Common myeloid progenitor, CD34-positive (primary cell): Measurements from ENCODE around the gene PNLIPRP2.

Experiments
- CTCF ChIA-PET: fragments of 350-600 bp; sonication (Branson Sonifier 250); formaldehyde crosslinking; loops from one replicate; lab custom pipeline; 2021; ENCODE audit warnings: antibody characterized with exemption; lab: Charles Lee
- POLR2A ChIA-PET: fragments of 350-600 bp; sonication (Branson Sonifier 250); formaldehyde crosslinking; loops from one replicate; lab custom pipeline; 2021; ENCODE audit warnings: antibody characterized with exemption; lab: Charles Lee
- DNase-seq, 3 donors: peaks; one replicate each; pipeline versions ENCODE4 v3.0.0 to v3.0.0-alpha.2; 2013
- H3K27ac ChIP-seq, 2 experiments: 1 replicate in 1 of 2; 2 replicates in 1 of 2; pipeline ENCODE4 v1.7.0; 2013; ENCODE audit warnings: inconsistent platforms in 2 of 2, low read length in 2 of 2, mild to moderate bottlenecking in 2 of 2, low read depth in 1 of 2, moderate library complexity in 1 of 2; ENCODE audit not compliant: severe bottlenecking in 2 of 2, insufficient read depth in 1 of 2, poor library complexity in 1 of 2
- H3K27me3 ChIP-seq, 5 experiments: replicated peaks in 2 of 5; 1 replicate in 3 of 5; 2 replicates in 2 of 5; pipeline versions ENCODE4 v1.6.1 to v1.7.0; 2013; ENCODE audit warnings: low read length in 4 of 5, mild to moderate bottlenecking in 2 of 5, moderate library complexity in 2 of 5, inconsistent platforms in 1 of 5; ENCODE audit not compliant: insufficient read depth in 5 of 5, control insufficient read depth in 4 of 5
- H3K36me3 ChIP-seq, 4 experiments: 1 replicate in 2 of 4; 2 replicates in 2 of 4; pipeline versions ENCODE4 v1.6.1 to v1.7.0; 2013; ENCODE audit warnings: low read length in 3 of 4, control low read depth in 1 of 4, mild to moderate bottlenecking in 1 of 4; ENCODE audit not compliant: control insufficient read depth in 4 of 4, insufficient read depth in 4 of 4
- H3K4me1 ChIP-seq, 4 experiments: 1 replicate in 3 of 4; 2 replicates in 1 of 4; pipeline versions ENCODE4 v1.6.1 to v1.7.1; 2013; ENCODE audit warnings: low read length in 3 of 4, mild to moderate bottlenecking in 3 of 4, control low read depth in 1 of 4, inconsistent platforms in 1 of 4, moderate library complexity in 1 of 4; ENCODE audit not compliant: control insufficient read depth in 4 of 4, insufficient read depth in 4 of 4; ENCODE audit errors: control extremely low read depth in 1 of 4
- H3K4me3 ChIP-seq, 7 experiments: 1 replicate in 4 of 7; 2 replicates in 3 of 7; pipeline versions ENCODE4 v1.5.1 to v1.7.0; 2013; ENCODE audit warnings: mild to moderate bottlenecking in 7 of 7, low read length in 6 of 7, moderate library complexity in 6 of 7, inconsistent platforms in 2 of 7, low read depth in 2 of 7, control low read depth in 1 of 7; ENCODE audit not compliant: insufficient read depth in 4 of 7, control insufficient read depth in 1 of 7; ENCODE audit errors: extremely low read depth in 1 of 7
- H3K9me3 ChIP-seq, 5 experiments: 1 replicate in 4 of 5; 2 replicates in 1 of 5; pipeline versions ENCODE4 v1.6.1 to v1.7.1; 2013; ENCODE audit warnings: low read length in 4 of 5, mild to moderate bottlenecking in 2 of 5, inconsistent platforms in 1 of 5, low read depth in 1 of 5, moderate library complexity in 1 of 5; ENCODE audit not compliant: control insufficient read depth in 4 of 5, insufficient read depth in 2 of 5; ENCODE audit errors: control extremely low read depth in 1 of 5
- WGBS: methylation state at CpG from one replicate; pipeline ENCODE4 v1.1.5; 2013; ENCODE audit not compliant: insufficient coverage; 5-methylcytosine and 5-hydroxymethylcytosine counted together

Gene PNLIPRP2

GRCh38 chr10:116606061-116606483 is 14.7 kb upstream of the PNLIPRP2 start:
- peaks cover 0 to 3% (median 0%) of the 10 kb centered on the region in 5 experiments for H3K9me3 ChIP-seq
- POLR2A ChIA-PET: no interaction called here
- H3K4me3 ChIP-seq: no peak overlapping the region
- CTCF ChIA-PET: interaction anchor here (1.2 to 1.4 kb wide), 2 partner anchors 9 to 21 kb away, joined by 3 read pairs; no protein-coding TSS in a partner anchor
- H3K27me3 ChIP-seq: peaks cover 0 to 27% (median 8%) of the 10 kb centered on the region in 5 experiments
- WGBS: 76% methylated on average over 7 of the region's 8 CpGs
- no peak for DNase-seq
- no peaks in the 10 kb centered on the region for H3K36me3 ChIP-seq
- peaks cover 0 to 6% (median 0%) of the 10 kb centered on the region in 4 experiments for H3K4me1 ChIP-seq
- H3K27ac ChIP-seq: no peak overlapping the region

- WGBS: 91% methylated on average over 6 of the region's 6 CpGs
- CTCF ChIA-PET: no interaction called here
Measured at GRCh38 chr10:116607336-116607735, 13.4 kb upstream of the PNLIPRP2 start.

GRCh38 chr10:116608686-116609594 is 11.8 kb upstream of the PNLIPRP2 start:
- H3K4me1 ChIP-seq: peaks cover 0 to 6% (median 0%) of the 10 kb centered on the region in 4 experiments
- peak overlapping the region in 6 of 7 experiments; percentile 15 to 77 (median 22) for H3K4me3 ChIP-seq
- ChIA-PET CTCF (no interaction called here), POLR2A (interaction anchor here (0.6 kb wide), 1 partner anchor 30 kb away, joined by 4 read pairs; no protein-coding TSS in a partner anchor)
- peaks cover 0 to 28% (median 10%) of the 10 kb centered on the region in 5 experiments for H3K27me3 ChIP-seq
- no peaks in the 10 kb centered on the region for H3K36me3 ChIP-seq
- 39% methylated on average over 36 of the region's 41 CpGs for WGBS
- peaks cover 0 to 3% (median 0%) of the 10 kb centered on the region in 5 experiments for H3K9me3 ChIP-seq
- H3K27ac ChIP-seq: no peak overlapping the region
- peak in 1 of 3 donors; percentile 8 for DNase-seq

More at GRCh38 chr10:116607336-116607735, 13.4 kb upstream of the PNLIPRP2 start:
- H3K4me3 ChIP-seq: no peak overlapping the region
- DNase-seq: no peak
- H3K9me3 ChIP-seq: peaks cover 0 to 3% (median 0%) of the 10 kb centered on the region in 5 experiments
- no peak overlapping the region for H3K27ac ChIP-seq
- no peaks in the 10 kb centered on the region for H3K36me3 ChIP-seq
- H3K4me1 ChIP-seq: peaks cover 0 to 6% (median 0%) of the 10 kb centered on the region in 4 experiments
- POLR2A ChIA-PET: no interaction called here
- peaks cover 0 to 28% (median 10%) of the 10 kb centered on the region in 5 experiments for H3K27me3 ChIP-seq

- peaks cover 0 to 28% (median 10%) of the 10 kb centered on the region in 5 experiments for H3K27me3 ChIP-seq
- H3K4me3 ChIP-seq: no peak overlapping the region
- ChIA-PET CTCF (no interaction called here), POLR2A (no interaction called here)
- H3K4me1 ChIP-seq: peaks cover 0 to 6% (median 0%) of the 10 kb centered on the region in 4 experiments
- H3K27ac ChIP-seq: no peak overlapping the region
- no peaks in the 10 kb centered on the region for H3K36me3 ChIP-seq
- H3K9me3 ChIP-seq: peaks cover 0 to 3% (median 0%) of the 10 kb centered on the region in 5 experiments
- DNase-seq: no peak
- WGBS: 93% methylated on average over 13 of the region's 13 CpGs
Measured at GRCh38 chr10:116610443-116611152, 10.2 kb upstream of the PNLIPRP2 start.

GRCh38 chr10:116611153-116611545 is 9.6 kb upstream of the PNLIPRP2 start:
- peaks cover 0 to 28% (median 10%) of the 10 kb centered on the region in 5 experiments for H3K27me3 ChIP-seq
- no peaks in the 10 kb centered on the region for H3K36me3 ChIP-seq
- ChIA-PET POLR2A (no interaction called here), CTCF (no interaction called here)
- no peak for DNase-seq
- WGBS: no CpG with 5 or more reads among the region's 3 CpGs
- no peak overlapping the region for H3K4me3 ChIP-seq
- H3K9me3 ChIP-seq: peaks cover 0 to 3% (median 0%) of the 10 kb centered on the region in 5 experiments
- H3K4me1 ChIP-seq: peaks cover 0 to 6% (median 0%) of the 10 kb centered on the region in 4 experiments
- no peak overlapping the region for H3K27ac ChIP-seq

GRCh38 chr10:116612107-116612769 is 8.5 kb upstream of the PNLIPRP2 start:
- Histone ChIP-seq H3K4me3 (no peak overlapping the region), H3K27me3 (peaks cover 0 to 28% (median 8%) of the 10 kb centered on the region in 5 experiments), H3K9me3 (peaks cover 0 to 3% (median 0%) of the 10 kb centered on the region in 5 experiments), H3K4me1 (peaks cover 0 to 6% (median 0%) of the 10 kb centered on the region in 4 experiments), H3K36me3 (no peaks in the 10 kb centered on the region), H3K27ac (no peak overlapping the region)
- ChIA-PET CTCF (no interaction called here), POLR2A (interaction anchor here (0.6 kb wide), 1 partner anchor 575 kb away, joined by 3 read pairs; no protein-coding TSS in a partner anchor)
- DNase-seq: no peak
- WGBS: 100% methylated on average over 6 of the region's 8 CpGs
